ENCODE data around the gene TRMT2A. TPM values are rescaled to one million over a fixed set of nuclear protein-coding genes. Genes with fewer than 3 reads are reported as not detected.

TRMT2A gene
- total and polyA plus RNA-seq, 2 of the 8 experiments (the other 6 are each of a cell fraction or from before 2014, with no cell fraction given) = 44.9 to 50.3 TPM

GRCh38 chr22:20152464-20152890 is 35.5 kb upstream of the TRMT2A start:
- no peak overlapping the region for H4K5ac ChIP-seq (ENCODE audit: insufficient read length, low read depth, low read length)
- H2BK120ac ChIP-seq (replicated peaks; ENCODE audit: low read depth, low read length) = no peak overlapping the region
- no peaks in the 10 kb centered on the region for H3K4me1 ChIP-seq (replicated peaks in 1 of 4; ENCODE audit: control insufficient read depth in 3 of 4, insufficient read depth in 4 of 4, low read length in 3 of 4)
- no peaks in the 10 kb centered on the region for H3K23me2 ChIP-seq (ENCODE audit: low read depth, low read length)
- ChIA-PET CTCF (ENCODE audit: partially characterized antibody) (interaction anchor here (0.7 to 7.7 kb wide), 8 partner anchors 22 to 117 kb away, joined by 3 to 93 read pairs (median 3); no protein-coding TSS in a partner anchor), POLR2A (ENCODE audit: partially characterized antibody) (interaction anchor here (1.6 to 1.8 kb wide), 2 partner anchors 23 to 35 kb away, joined by 5 to 8 read pairs; partner anchors contain the start of gene TRMT2A)
- no peaks in the 10 kb centered on the region for H3K9me3 ChIP-seq (ENCODE audit: insufficient read depth in 2 of 2, low read depth in 1 of 2, low read length in 1 of 2)
- no peak overlapping the region for H3K27ac ChIP-seq (ENCODE audit: low read depth, low read length)
- H4K91ac ChIP-seq (replicated peaks; ENCODE audit: insufficient read length, low read length) = no peak overlapping the region
- H3K18ac ChIP-seq (ENCODE audit: extremely low read depth, low read length) = no peak overlapping the region
- no peaks in the 10 kb centered on the region for H3K36me3 ChIP-seq (ENCODE audit: control insufficient read depth in 2 of 4, insufficient read depth in 4 of 4, low read length in 3 of 4)
- H4K8ac ChIP-seq (ENCODE audit: extremely low read depth, insufficient read depth, low read length) = no peak overlapping the region; the same call in 1 of the 2 replicates
- no peak for DNase-seq (ENCODE audit: low read depth in 1 of 2, low spot score in 2 of 2)
- H2BK15ac ChIP-seq (ENCODE audit: low read length) = no peak overlapping the region
- no peak overlapping the region for H2BK12ac ChIP-seq (ENCODE audit: low read depth, low read length)
- H3K56ac ChIP-seq (replicated peaks; ENCODE audit: insufficient read length, low read depth, low read length) = no peak overlapping the region
- H2BK5ac ChIP-seq (ENCODE audit: low read depth, low read length) = no peak overlapping the region
- no peaks in the 10 kb centered on the region for H3K27me3 ChIP-seq (replicated peaks in 1 of 4; ENCODE audit: control insufficient read depth in 3 of 4, extremely low read depth in 1 of 4, insufficient read depth in 3 of 4, low read length in 3 of 4)
- no peaks in the 10 kb centered on the region for H4K20me1 ChIP-seq (replicated peaks in 1 of 2; ENCODE audit: control insufficient read depth in 1 of 2, insufficient read depth in 2 of 2, low read length in 2 of 2)
- no peak overlapping the region for H3K23ac ChIP-seq (ENCODE audit: insufficient read length)
- FAIRE-seq = no peak
- H3K4me3 ChIP-seq (ENCODE audit: extremely low read depth in 1 of 4, insufficient read depth in 2 of 4, low read depth in 3 of 4, low read length in 4 of 4) = no peak overlapping the region
- WGBS, 2 experiments (ENCODE audit: extremely low coverage in 1 of 2, insufficient coverage in 1 of 2, insufficient read length in 1 of 2, insufficient replicate concordance in 2 of 2, low coverage in 1 of 2, low lambda C conversion rate in 2 of 2, missing lambda C conversion rate in 1 of 2) = 90% methylated on average over 13 of the region's 14 CpGs; no CpG with 5 or more reads in 1 of the 2 experiments
- H2AK5ac ChIP-seq (ENCODE audit: low read depth, low read length) = no peak overlapping the region
- no peak overlapping the region for H2AFZ ChIP-seq (ENCODE audit: low read length)
- no peak overlapping the region for H3K14ac ChIP-seq (ENCODE audit: insufficient read length)
- H3K4ac ChIP-seq (replicated peaks; ENCODE audit: insufficient read length, low read depth, low read length) = no peak overlapping the region
- no peaks in the 10 kb centered on the region for H3K79me2 ChIP-seq (ENCODE audit: control insufficient read depth in 1 of 2, insufficient read depth in 2 of 2, low read length in 2 of 2)
- H3K9ac ChIP-seq (replicated peaks in 1 of 4; ENCODE audit: extremely low read depth in 1 of 4, low read depth in 3 of 4, low read length in 3 of 4) = no peak overlapping the region
- H2BK20ac ChIP-seq (ENCODE audit: low read length) = no peak overlapping the region
- H3K79me1 ChIP-seq (ENCODE audit: low read depth, low read length) = no peaks in the 10 kb centered on the region
- H3K4me2 ChIP-seq (ENCODE audit: insufficient read depth in 1 of 2, low read depth in 2 of 2, low read length in 2 of 2) = no peak overlapping the region
- TF ChIP-seq EZH2 (IDR thresholded peaks at IDR 0.05; ENCODE audit: low read depth, low read length, severe bottlenecking) = no peak
- no peak for TF ChIP-seq SIN3A (conservative IDR thresholded peaks at IDR 0.05 in 1 of 2, IDR thresholded peaks at IDR 0.05 in 1 of 2; ENCODE audit: low read depth in 1 of 2, low read length in 2 of 2)
- TF ChIP-seq USF2 (IDR thresholded peaks at IDR 0.05; ENCODE audit: low read length) = no peak
- TF ChIP-seq EP300 (IDR thresholded peaks at IDR 0.05; ENCODE audit: borderline replicate concordance in 1 of 2, low read depth in 2 of 2, low read length in 2 of 2) = no peak
- no peak for TF ChIP-seq CREB1 (IDR thresholded peaks at IDR 0.05)
- TF ChIP-seq BRCA1 (IDR thresholded peaks at IDR 0.05; ENCODE audit: low read depth, low read length) = no peak
- TF ChIP-seq FOSL1 (IDR thresholded peaks at IDR 0.05; ENCODE audit: insufficient read depth, low read depth, low read length) = no peak
- no peak for TF ChIP-seq TEAD4 (IDR thresholded peaks at IDR 0.05; ENCODE audit: low read depth, low read length)
- TF ChIP-seq HDAC6 (IDR thresholded peaks at IDR 0.05; ENCODE audit: low read depth, low read length) = no peak
- no peak for TF ChIP-seq SP1 (IDR thresholded peaks at IDR 0.05; ENCODE audit: low read depth, low read length)
- no peak for TF ChIP-seq GTF2F1 (IDR thresholded peaks at IDR 0.05; ENCODE audit: borderline replicate concordance, low read depth, low read length)
- TF ChIP-seq ASH2L (IDR thresholded peaks at IDR 0.05; ENCODE audit: low read length) = no peak
- no peak for TF ChIP-seq SUZ12 (IDR thresholded peaks at IDR 0.05; ENCODE audit: low read length)
